Measurements from ENCODE around the gene TMEM18. TPM values are rescaled to one million over a fixed set of nuclear protein-coding genes. Genes with fewer than 3 reads are reported as not detected.

Gene TMEM18
- polyA plus RNA-seq, 1 of the 3 experiments (the other 2 are of a cell fraction), result 29.3 TPM

- H3K9me3 ChIP-seq, result no peaks in the 10 kb centered on the region
- no peak overlapping the region for H3K27ac ChIP-seq (ENCODE audit: low read depth in 2 of 2, low read length in 1 of 2)
- H2AFZ ChIP-seq (ENCODE audit: low read depth), result no peak overlapping the region
- no peak overlapping the region for H3K4me3 ChIP-seq (ENCODE audit: low read depth in 2 of 2, low read length in 1 of 2)
- no peaks in the 10 kb centered on the region for H4K20me1 ChIP-seq (ENCODE audit: insufficient read depth)
- H3K9ac ChIP-seq, result no peak overlapping the region
- H3K79me2 ChIP-seq (ENCODE audit: insufficient read depth), result no peaks in the 10 kb centered on the region
- peaks cover 0 to 3% of the 10 kb centered on the region in 2 experiments; a peak in 1 of 4 replicates for H3K4me1 ChIP-seq (ENCODE audit: control insufficient read depth in 1 of 2, insufficient read depth in 2 of 2, low read depth in 1 of 2, low read length in 1 of 2)
- H3K4me2 ChIP-seq, result no peak overlapping the region
- DNase-seq, result no peak
- no peak for TF ChIP-seq CTCF (IDR thresholded peaks at IDR 0.05)
- no peak for TF ChIP-seq USF2 (IDR thresholded peaks at IDR 0.05; ENCODE audit: borderline replicate concordance, low read depth, low read length)
- TF ChIP-seq TEAD4 (IDR thresholded peaks at IDR 0.05; ENCODE audit: borderline replicate concordance, insufficient read depth), result no peak
- TF ChIP-seq EP300 (IDR thresholded peaks at IDR 0.05; ENCODE audit: borderline replicate concordance in 1 of 2, low read depth in 1 of 2, low read length in 1 of 2), result no peak
- TF ChIP-seq USF1 (IDR thresholded peaks at IDR 0.05; ENCODE audit: borderline replicate concordance, low read depth), result no peak
- TF ChIP-seq TCF12 (IDR thresholded peaks at IDR 0.05), result no peak
- TF ChIP-seq GATA2 (CRISPR knock-in tag; IDR thresholded peaks at IDR 0.05), result no peak
- TF ChIP-seq RCOR1 (IDR thresholded peaks at IDR 0.05; ENCODE audit: low read length), result no peak
- ChIA-PET CTCF (interaction anchor here (1.3 kb wide), 1 partner anchor 837 kb away, joined by 4 read pairs; no protein-coding TSS in a partner anchor), POLR2A (no interaction called here)
- WGBS (ENCODE audit: low lambda C conversion rate), result 68% methylated on average over 23 of the region's 23 CpGs
- H3K9me2 ChIP-seq, result no peaks in the 10 kb centered on the region
- H3F3A ChIP-seq (replicated peaks; ENCODE audit: insufficient read depth), result no peaks in the 10 kb centered on the region
- H3K36me3 ChIP-seq (replicated peaks in 1 of 2; ENCODE audit: control insufficient read depth in 1 of 2, insufficient read depth in 2 of 2, low read length in 1 of 2), result no peaks in the 10 kb centered on the region
- no peaks in the 10 kb centered on the region; the same call in 1 of the 2 replicates for H3K27me3 ChIP-seq (ENCODE audit: insufficient read depth)
Observed at GRCh38 chr2:709138-709765, 32.0 kb upstream of the TMEM18 start.

GRCh38 chr2:708667-709066 lies 31.5 kb upstream of the TMEM18 start:
- no peaks in the 10 kb centered on the region; the same call in 1 of the 2 replicates for H3K27me3 ChIP-seq (ENCODE audit: insufficient read depth)
- CTCF ChIA-PET, result interaction anchor here (0.7 to 1.3 kb wide), 3 partner anchors 13 to 838 kb away, joined by 3 to 4 read pairs (median 4); no protein-coding TSS in a partner anchor
- no peaks in the 10 kb centered on the region for H3K36me3 ChIP-seq (replicated peaks in 1 of 2; ENCODE audit: control insufficient read depth in 1 of 2, insufficient read depth in 2 of 2, low read length in 1 of 2)
- H3F3A ChIP-seq (replicated peaks; ENCODE audit: insufficient read depth), result no peaks in the 10 kb centered on the region
- H4K20me1 ChIP-seq (ENCODE audit: insufficient read depth), result no peaks in the 10 kb centered on the region
- H3K9me2 ChIP-seq, result no peaks in the 10 kb centered on the region
- no peak overlapping the region for H3K4me3 ChIP-seq (ENCODE audit: low read depth in 2 of 2, low read length in 1 of 2)
- H3K27ac ChIP-seq (ENCODE audit: low read depth in 2 of 2, low read length in 1 of 2), result no peak overlapping the region
- no peaks in the 10 kb centered on the region; a peak in 1 of 4 replicates for H3K4me1 ChIP-seq (ENCODE audit: control insufficient read depth in 1 of 2, insufficient read depth in 2 of 2, low read depth in 1 of 2, low read length in 1 of 2)
- TF ChIP-seq USF2 (IDR thresholded peaks at IDR 0.05; ENCODE audit: borderline replicate concordance, low read depth, low read length) (no peak), GATA2 (CRISPR knock-in tag; IDR thresholded peaks at IDR 0.05) (no peak)
- no peaks in the 10 kb centered on the region for H3K9me3 ChIP-seq
- no peaks in the 10 kb centered on the region for H3K79me2 ChIP-seq (ENCODE audit: insufficient read depth)
- no peak overlapping the region for H3K9ac ChIP-seq
- H2AFZ ChIP-seq (ENCODE audit: low read depth), result no peak overlapping the region
- 61% methylated on average over 18 of the region's 18 CpGs for WGBS (ENCODE audit: low lambda C conversion rate)
- POLR2A ChIA-PET, result no interaction called here
- no peak for DNase-seq
- H3K4me2 ChIP-seq, result no peak overlapping the region

Measured in SK-N-SH (cell line).